ENCODE data around the gene SKP1. TPM values are rescaled to one million over a fixed set of nuclear protein-coding genes. Genes with fewer than 3 reads are reported as not detected.

Gene SKP1
- total RNA-seq, 1 donor from 2014 or later, result 233 TPM

- Histone ChIP-seq H3K27me3 (ENCODE audit: control insufficient read depth, insufficient read depth, low read length) (no peaks in the 10 kb centered on the region), H3K4me3 (ENCODE audit: low read depth, low read length) (no peak overlapping the region), H3K36me3 (ENCODE audit: control insufficient read depth, insufficient read depth, low read length) (peaks cover 1% of the 10 kb centered on the region)
- no peak for TF ChIP-seq CTCF (IDR thresholded peaks at IDR 0.05; ENCODE audit: insufficient read depth, low read length, poor library complexity, severe bottlenecking)
- DNase-seq (ENCODE audit: low read depth), result no peak
Observed at GRCh38 chr5:134133188-134133994, 43.4 kb downstream of the SKP1 start.

GRCh38 chr5:134132372-134133187 is 44.2 kb downstream of the SKP1 start:
- DNase-seq (ENCODE audit: low read depth), result no peak
- Histone ChIP-seq H3K27me3 (ENCODE audit: control insufficient read depth, insufficient read depth, low read length) (no peaks in the 10 kb centered on the region), H3K4me3 (ENCODE audit: low read depth, low read length) (no peak overlapping the region), H3K36me3 (ENCODE audit: control insufficient read depth, insufficient read depth, low read length) (peaks cover 1% of the 10 kb centered on the region)
- TF ChIP-seq CTCF (IDR thresholded peaks at IDR 0.05; ENCODE audit: insufficient read depth, low read length, poor library complexity, severe bottlenecking), result no peak

- H3K36me3 ChIP-seq (ENCODE audit: control insufficient read depth, insufficient read depth, low read length), result peaks cover 1% of the 10 kb centered on the region
- no peak for DNase-seq (ENCODE audit: low read depth)
- no peaks in the 10 kb centered on the region for H3K27me3 ChIP-seq (ENCODE audit: control insufficient read depth, insufficient read depth, low read length)
- no peak overlapping the region for H3K4me3 ChIP-seq (ENCODE audit: low read depth, low read length)
- no peak for TF ChIP-seq CTCF (IDR thresholded peaks at IDR 0.05; ENCODE audit: insufficient read depth, low read length, poor library complexity, severe bottlenecking)
Observed at GRCh38 chr5:134131578-134132350, 45.0 kb downstream of the SKP1 start.

GRCh38 chr5:134131165-134131564 is 45.6 kb downstream of the SKP1 start:
- H3K4me3 ChIP-seq (ENCODE audit: low read depth, low read length), result no peak overlapping the region
- H3K36me3 ChIP-seq (ENCODE audit: control insufficient read depth, insufficient read depth, low read length), result peaks cover 1% of the 10 kb centered on the region
- TF ChIP-seq CTCF (IDR thresholded peaks at IDR 0.05; ENCODE audit: insufficient read depth, low read length, poor library complexity, severe bottlenecking), result no peak
- no peak for DNase-seq (ENCODE audit: low read depth)
- no peaks in the 10 kb centered on the region for H3K27me3 ChIP-seq (ENCODE audit: control insufficient read depth, insufficient read depth, low read length)

- Histone ChIP-seq H3K4me3 (ENCODE audit: low read depth, low read length) (no peak overlapping the region), H3K36me3 (ENCODE audit: control insufficient read depth, insufficient read depth, low read length) (no peaks in the 10 kb centered on the region), H3K27me3 (ENCODE audit: control insufficient read depth, insufficient read depth, low read length) (no peaks in the 10 kb centered on the region)
- DNase-seq (ENCODE audit: low read depth), result no peak
- TF ChIP-seq CTCF (IDR thresholded peaks at IDR 0.05; ENCODE audit: insufficient read depth, low read length, poor library complexity, severe bottlenecking), result no peak
Observed at GRCh38 chr5:134130239-134130945, 46.4 kb downstream of the SKP1 start.
